DOHH2 (cell line): ENCODE measurements around the gene UBTD1.

ENCODE experiments used
- CTCF ChIP-seq: fragments of 200-600 bp; sonication (generic); IDR thresholded peaks from one replicate; pipeline ENCODE4 v1.5.1; 2014; ENCODE audit warnings: antibody characterized with exemption, mild to moderate bottlenecking, low read depth, low read length; ENCODE audit not compliant: poor library complexity, severe bottlenecking
- EZH2phosphoT487 ChIP-seq: fragments of 200-600 bp; sonication (generic); IDR thresholded peaks from 2 replicates; pipeline ENCODE4 v1.6.1; 2017; ENCODE audit warnings: borderline replicate concordance, mild to moderate bottlenecking, antibody characterized with exemption, low read length, moderate library complexity, mixed read lengths

- no peak for TF ChIP-seq CTCF
- TF ChIP-seq EZH2phosphoT487: no peak
These were observed 14.8 kb upstream of the UBTD1 start for GRCh38 chr10:97483921-97484320.
